ENCODE measurements around the gene KCTD19.

DNA sequence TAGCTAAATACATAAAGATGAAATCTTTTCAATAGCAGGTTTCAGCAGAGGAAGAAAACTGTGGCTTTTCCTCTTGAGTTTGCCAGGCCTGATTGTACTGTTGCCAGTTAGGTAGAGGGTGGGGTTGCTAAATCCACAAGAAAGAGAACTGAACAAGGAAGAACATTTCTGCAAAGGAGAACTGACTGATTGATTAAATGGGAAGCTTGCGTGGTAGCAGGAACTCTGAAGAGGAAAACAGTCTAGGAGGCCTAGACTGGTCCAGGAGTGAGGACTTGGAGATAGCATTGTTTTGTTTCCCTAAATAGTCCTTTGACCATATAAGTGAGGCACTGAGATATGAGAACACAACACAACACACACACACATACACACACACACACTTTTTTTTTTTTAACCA lies 18.9 kb upstream of the KCTD19 start:
- no peak for TF ChIP-seq POLR2A (IDR thresholded peaks at IDR 0.05; ENCODE audit: low read depth, low read length)
- no peak for TF ChIP-seq SPI1 (IDR thresholded peaks at IDR 0.05; ENCODE audit: low read depth, low read length)
- TF ChIP-seq POLR2AphosphoS5 (IDR thresholded peaks at IDR 0.05; ENCODE audit: low read depth, low read length) = no peak

Measured in GM12891 (cell line).